CD14-positive monocyte (primary cell): ENCODE data around the gene TCN2. TPM values are rescaled to one million over a fixed set of nuclear protein-coding genes. Genes with fewer than 3 reads are reported as not detected.

Source experiments
- DNase-seq, 3 donors: peaks; one replicate each; pipeline ENCODE4 v3.0.0-alpha.2; 2011 to 2022
- H2AFZ ChIP-seq: 2 replicates; pipeline ENCODE4 v1.6.0; 2012; ENCODE audit warnings: mild to moderate bottlenecking, low read depth, low read length, inconsistent platforms; ENCODE audit not compliant: insufficient read depth, poor library complexity, severe bottlenecking
- H3K27ac ChIP-seq, 2 donors: 1 replicate in 1 of 2; 2 replicates in 1 of 2; pipeline ENCODE4 v1.5.1; 2012 to 2013; ENCODE audit warnings: low read length in 2 of 2, control low read depth in 1 of 2, inconsistent platforms in 1 of 2, low read depth in 1 of 2, mild to moderate bottlenecking in 1 of 2
- H3K27me3 ChIP-seq, 2 donors: one replicate each; pipeline versions ENCODE4 v1.6.0 to v1.6.1; 2011 to 2013; ENCODE audit warnings: low read length in 2 of 2; ENCODE audit not compliant: control insufficient read depth in 2 of 2, insufficient read depth in 2 of 2
- H3K36me3 ChIP-seq, 2 donors: replicated peaks in 1 of 2; 1 replicate in 1 of 2; 2 replicates in 1 of 2; pipeline versions ENCODE4 v1.5.1 to v1.6.1; 2012 to 2013; ENCODE audit warnings: low read length in 2 of 2, control low read depth in 1 of 2, inconsistent platforms in 1 of 2, mild to moderate bottlenecking in 1 of 2; ENCODE audit not compliant: insufficient read depth in 2 of 2, control insufficient read depth in 1 of 2
- H3K4me1 ChIP-seq, 2 donors: 1 replicate in 1 of 2; 2 replicates in 1 of 2; pipeline versions ENCODE4 v1.5.1 to v1.6.1; 2012 to 2013; ENCODE audit warnings: low read length in 2 of 2, control low read depth in 1 of 2, inconsistent platforms in 1 of 2, mild to moderate bottlenecking in 1 of 2, moderate library complexity in 1 of 2; ENCODE audit not compliant: insufficient read depth in 2 of 2, control insufficient read depth in 1 of 2
- H3K4me2 ChIP-seq: replicated peaks from 2 replicates; pipeline ENCODE3; 2012; ENCODE audit warnings: low read length, moderate library complexity, mild to moderate bottlenecking; ENCODE audit not compliant: poor library complexity, severe bottlenecking; ENCODE audit errors: extremely low read depth
- H3K4me3 ChIP-seq, 3 experiments: fragments of 200-600 bp in 1 of 3; sonication (generic) in 1 of 3; replicated peaks in 1 of 3; 1 replicate in 2 of 3; 2 replicates in 1 of 3; pipeline ENCODE4 v1.5.1; 2011 to 2013; ENCODE audit warnings: low read length in 3 of 3, mild to moderate bottlenecking in 3 of 3, control low read depth in 2 of 3, low read depth in 2 of 3, inconsistent platforms in 1 of 3, moderate library complexity in 1 of 3
- H3K79me2 ChIP-seq: 2 replicates; pipeline ENCODE4 v1.6.0; 2012; ENCODE audit warnings: mild to moderate bottlenecking, control low read depth, inconsistent platforms, low read length, moderate library complexity; ENCODE audit not compliant: insufficient read depth
- H3K9ac ChIP-seq: 2 replicates; pipeline ENCODE4 v1.6.0; 2017; ENCODE audit warnings: low read length, mild to moderate bottlenecking; ENCODE audit not compliant: insufficient read depth, poor library complexity, severe bottlenecking
- H3K9me3 ChIP-seq, 2 donors: replicated peaks in 1 of 2; 1 replicate in 1 of 2; 2 replicates in 1 of 2; pipeline versions ENCODE4 v1.5.1 to v1.6.1; 2012 to 2013; ENCODE audit warnings: low read length in 2 of 2, control low read depth in 1 of 2; ENCODE audit not compliant: control insufficient read depth in 1 of 2, insufficient read depth in 1 of 2
- H4K20me1 ChIP-seq: 2 replicates; pipeline ENCODE4 v1.6.0; 2012; ENCODE audit warnings: mild to moderate bottlenecking, low read length, control low read depth, moderate library complexity; ENCODE audit not compliant: insufficient read depth
- H3K27ac Mint-ChIP-seq, 7 donors: one replicate each; pipeline ENCODE4 v1.8.0; 2020; ENCODE audit warnings: mild to moderate bottlenecking in 7 of 7, mixed read lengths in 7 of 7, moderate library complexity in 6 of 7, inconsistent platforms in 2 of 7
- H3K27me3 Mint-ChIP-seq, 3 donors: one replicate each; pipeline ENCODE4 v1.8.0; 2021 to 2022; ENCODE audit warnings: low read depth in 3 of 3, mild to moderate bottlenecking in 3 of 3, mixed read lengths in 3 of 3, moderate library complexity in 3 of 3, inconsistent platforms in 1 of 3
- H3K36me3 Mint-ChIP-seq, 2 donors: one replicate each; pipeline ENCODE4 v1.8.0; 2020; ENCODE audit warnings: mixed read lengths in 2 of 2, inconsistent platforms in 1 of 2, mild to moderate bottlenecking in 1 of 2
- H3K4me1 Mint-ChIP-seq: one replicate; pipeline ENCODE4 v1.8.0; 2020; ENCODE audit warnings: mild to moderate bottlenecking, mixed read lengths
- H3K4me3 Mint-ChIP-seq, 2 donors: one replicate each; pipeline ENCODE4 v1.8.0; 2020; ENCODE audit warnings: mild to moderate bottlenecking in 2 of 2, mixed read lengths in 2 of 2, moderate library complexity in 1 of 2
- H3K9me3 Mint-ChIP-seq, 7 donors: one replicate each; pipeline ENCODE4 v1.8.0; 2020 to 2022; ENCODE audit warnings: mixed read lengths in 7 of 7, mild to moderate bottlenecking in 6 of 7, moderate library complexity in 6 of 7, inconsistent platforms in 2 of 7
- CTCF ChIP-seq: fragments of 200-600 bp; IDR thresholded peaks from one replicate; pipeline ENCODE4 v1.8.0; 2022; ENCODE audit warnings: antibody characterized with exemption, mild to moderate bottlenecking
- WGBS: methylation state at CpG from one replicate; pipeline ENCODE4 v1.1.5; 2013; ENCODE audit warnings: missing lambda C conversion rate; ENCODE audit not compliant: insufficient coverage; 5-methylcytosine and 5-hydroxymethylcytosine counted together
- intact Hi-C, 2 donors: fragments of 100-400 bp; cut with micrococcal nuclease; formaldehyde crosslinking; loops; one replicate each; pipeline versions ENCODE4 v1.15.0 to v1.15.1; 2023
- polyA plus RNA-seq, 3 donors: library from polyadenylated mRNA; depleted of rRNA in 1 of 3; unstranded in 2 of 3; stranded (reverse) in 1 of 3; fragments of 300-500 nt in 2 of 3; fragments of >200 nt in 1 of 3; fragmentation: Illumina TruSeq in 2 of 3; gene quantifications; 1 replicate in 2 of 3; 2 replicates in 1 of 3; pipeline ENCODE4 v1.2.3, GENCODE V29; 2012 to 2021

The TCN2 gene
- polyA plus RNA-seq, 3 donors, result 27.1 to 51.7 (median 45.0) TPM

GRCh38 chr22:30665786-30666185 lies 58.8 kb downstream of the TCN2 start:
- Histone ChIP-seq H3K9me3 (no peaks in the 10 kb centered on the region), H4K20me1 (peaks cover 12% of the 10 kb centered on the region), H3K9ac (no peak overlapping the region), H3K36me3 (peaks cover 34 to 49% of the 10 kb centered on the region in 2 donors), H2AFZ (no peak overlapping the region), H3K27me3 (peaks cover 6 to 11% of the 10 kb centered on the region in 2 donors), H3K79me2 (peaks cover 4% of the 10 kb centered on the region), H3K27ac (no peak overlapping the region), H3K4me3 (no peak overlapping the region), H3K4me1 (peaks cover 19 to 26% of the 10 kb centered on the region in 2 donors), H3K4me2 (no peak overlapping the region)
- WGBS, result 100% methylated on average over 2 of the region's 4 CpGs
- peaks cover 12 to 23% (median 17%) of the 10 kb centered on the region in 3 donors for H3K27me3 Mint-ChIP-seq
- peaks cover 0 to 1% (median 0%) of the 10 kb centered on the region in 7 donors for H3K9me3 Mint-ChIP-seq
- no peak for TF ChIP-seq CTCF
- peaks cover 39 to 44% of the 10 kb centered on the region in 2 donors for H3K36me3 Mint-ChIP-seq
- no peak for DNase-seq
- intact Hi-C loops, result loop anchor here in 1 of 2 donors (5.0 kb wide), 1 partner anchor 73 kb away; the partner anchor contains the start of gene PES1
- H3K4me1 Mint-ChIP-seq, result peaks cover 19% of the 10 kb centered on the region
- no peak overlapping the region for H3K4me3 Mint-ChIP-seq
- H3K27ac Mint-ChIP-seq, result no peak overlapping the region

GRCh38 chr22:30667107-30667493 lies 60.1 kb downstream of the TCN2 start:
- H3K27ac ChIP-seq, result peak overlapping the region; percentile 43 to 88

More at GRCh38 chr22:30667107-30667493, 60.1 kb downstream of the TCN2 start:
- WGBS, result 3% methylated on average over 17 of the region's 18 CpGs
- Histone ChIP-seq H3K9me3 (no peaks in the 10 kb centered on the region), H3K36me3 (peaks cover 28 to 36% of the 10 kb centered on the region in 2 donors), H3K4me3 (peak overlapping the region; percentile 80 to 93 (median 92)), H3K79me2 (peaks cover 4% of the 10 kb centered on the region), H3K9ac (peak overlapping the region; percentile 77), H2AFZ (peak overlapping the region; percentile 92), H3K4me1 (peaks cover 19 to 26% of the 10 kb centered on the region in 2 donors), H3K4me2 (peak overlapping the region; percentile 89), H3K27me3 (peaks cover 6 to 11% of the 10 kb centered on the region in 2 donors), H4K20me1 (peaks cover 12% of the 10 kb centered on the region)
- TF ChIP-seq CTCF, result no peak
- intact Hi-C loops, result loop anchor here (1.0 to 5.0 kb wide), 2 partner anchors 32 to 75 kb away; partner anchors contain the start of genes PES1 (in 1 of the 2) and SLC35E4 (in 1 of the 2)
- Mint-ChIP-seq H3K36me3 (peaks cover 30 to 31% of the 10 kb centered on the region in 2 donors), H3K27ac (peak overlapping the region; percentile 77 to 94 (median 91)), H3K4me3 (peak overlapping the region; percentile 91 to 97), H3K9me3 (peaks cover 0 to 1% (median 0%) of the 10 kb centered on the region in 7 donors), H3K27me3 (peaks cover 12 to 23% (median 17%) of the 10 kb centered on the region in 3 donors), H3K4me1 (peaks cover 19% of the 10 kb centered on the region)
- peak in 1 of 3 donors; percentile 10 for DNase-seq
